ENCODE results near the gene TTLL12. TPM values are rescaled to one million over a fixed set of nuclear protein-coding genes. Genes with fewer than 3 reads are reported as not detected.

The TTLL12 gene
- polyA plus RNA-seq, 1 donor (not counting 4 experiments of a cell fraction or from before 2014, with no cell fraction given): 22.1 TPM

GRCh38 chr22:43157874-43158546 is 28.9 kb downstream of the TTLL12 start:
- dilution Hi-C loops (cut with MboI; ENCODE audit: extremely low pct_ligation_motif_present, low sequenced_read_pairs): no loop called here
- peaks cover 8% of the 10 kb centered on the region for H3K9me1 ChIP-seq (ENCODE audit: control insufficient read depth, extremely low read depth, insufficient read depth, low read length)
- H3K36me3 ChIP-seq (ENCODE audit: control insufficient read depth in 2 of 2, extremely low read depth in 1 of 2, insufficient read depth in 2 of 2, low read length in 2 of 2): peaks cover 33 to 38% of the 10 kb centered on the region in 2 experiments
- no peak overlapping the region for H3K27ac ChIP-seq (ENCODE audit: control insufficient read depth, insufficient read depth, low read length)
- H3K4me2 ChIP-seq (ENCODE audit: control insufficient read depth, extremely low read depth, insufficient read depth, low read depth, low read length): no peak overlapping the region
- H3K4me3 ChIP-seq (ENCODE audit: control insufficient read depth in 2 of 3, extremely low read depth in 1 of 3, insufficient read depth in 2 of 3, low read depth in 1 of 3, low read length in 3 of 3): no peak overlapping the region
- no peaks in the 10 kb centered on the region for H3K9me3 ChIP-seq (ENCODE audit: control insufficient read depth, low read depth, low read length)
- DNase-seq (ENCODE audit: low read depth, low spot score): no peak
- no peak for TF ChIP-seq EZH2 (IDR thresholded peaks at IDR 0.05; ENCODE audit: low read length)
- no peak for TF ChIP-seq CTCF (optimal IDR thresholded peaks at IDR 0.05 in 1 of 3, IDR thresholded peaks at IDR 0.05 in 1 of 3, conservative IDR thresholded peaks at IDR 0.05 in 1 of 3; ENCODE audit: extremely low read depth in 1 of 3, insufficient read depth in 2 of 3, low read length in 3 of 3)
- peaks cover 20% of the 10 kb centered on the region for H3K4me1 ChIP-seq (ENCODE audit: control insufficient read depth, extremely low read depth, insufficient read depth, low read length)
- no peak overlapping the region for H2AFZ ChIP-seq (ENCODE audit: control insufficient read depth, low read length)
- H4K20me1 ChIP-seq (ENCODE audit: control insufficient read depth, extremely low read depth, insufficient read depth, low read length): peaks cover 37% of the 10 kb centered on the region
- no peaks in the 10 kb centered on the region for H3K27me3 ChIP-seq (ENCODE audit: control insufficient read depth, extremely low read depth, insufficient read depth, low read length)
- peaks cover 58% of the 10 kb centered on the region for H3K79me2 ChIP-seq (ENCODE audit: control insufficient read depth, insufficient read depth, low read length)
- no peak for FAIRE-seq
- no peak overlapping the region for H3K9ac ChIP-seq (ENCODE audit: control insufficient read depth, extremely low read depth, insufficient read depth, low read length)

- no peaks in the 10 kb centered on the region for H3K27me3 ChIP-seq (ENCODE audit: control insufficient read depth, extremely low read depth, insufficient read depth, low read length)
- TF ChIP-seq EZH2 (IDR thresholded peaks at IDR 0.05; ENCODE audit: low read length): no peak
- no peak for TF ChIP-seq CTCF (optimal IDR thresholded peaks at IDR 0.05 in 1 of 3, IDR thresholded peaks at IDR 0.05 in 1 of 3, conservative IDR thresholded peaks at IDR 0.05 in 1 of 3; ENCODE audit: extremely low read depth in 1 of 3, insufficient read depth in 2 of 3, low read length in 3 of 3)
- H3K9me3 ChIP-seq (ENCODE audit: control insufficient read depth, low read depth, low read length): no peaks in the 10 kb centered on the region
- dilution Hi-C loops (cut with MboI; ENCODE audit: extremely low pct_ligation_motif_present, low sequenced_read_pairs): no loop called here
- peaks cover 8% of the 10 kb centered on the region for H3K9me1 ChIP-seq (ENCODE audit: control insufficient read depth, extremely low read depth, insufficient read depth, low read length)
- peaks cover 16% of the 10 kb centered on the region for H3K4me1 ChIP-seq (ENCODE audit: control insufficient read depth, extremely low read depth, insufficient read depth, low read length)
- H3K9ac ChIP-seq (ENCODE audit: control insufficient read depth, extremely low read depth, insufficient read depth, low read length): no peak overlapping the region
- no peak overlapping the region for H3K4me2 ChIP-seq (ENCODE audit: control insufficient read depth, extremely low read depth, insufficient read depth, low read depth, low read length)
- no peak overlapping the region for H3K27ac ChIP-seq (ENCODE audit: control insufficient read depth, insufficient read depth, low read length)
- no peak overlapping the region for H2AFZ ChIP-seq (ENCODE audit: control insufficient read depth, low read length)
- DNase-seq (ENCODE audit: low read depth, low spot score) (no peak), FAIRE-seq (no peak)
- peaks cover 74% of the 10 kb centered on the region for H3K79me2 ChIP-seq (ENCODE audit: control insufficient read depth, insufficient read depth, low read length)
- peaks cover 34% of the 10 kb centered on the region for H4K20me1 ChIP-seq (ENCODE audit: control insufficient read depth, extremely low read depth, insufficient read depth, low read length)
- no peak overlapping the region for H3K4me3 ChIP-seq (ENCODE audit: control insufficient read depth in 2 of 3, extremely low read depth in 1 of 3, insufficient read depth in 2 of 3, low read depth in 1 of 3, low read length in 3 of 3)
- H3K36me3 ChIP-seq (ENCODE audit: control insufficient read depth in 2 of 2, extremely low read depth in 1 of 2, insufficient read depth in 2 of 2, low read length in 2 of 2): peaks cover 24 to 32% of the 10 kb centered on the region in 2 experiments
Observed at GRCh38 chr22:43156413-43156812, 30.5 kb downstream of the TTLL12 start.

Data from keratinocyte (primary cell).